GM12878 (cell line): Measurements from ENCODE around the gene TNFAIP8L1.

Experiments
- EP300 ChIP-seq, 2 experiments: fragments of 150-350 bp in 1 of 2; IDR thresholded peaks; 2 replicates each; pipeline ENCODE4 v1.6.1; 2011 to 2012; ENCODE audit warnings: low read depth in 2 of 2, low read length in 2 of 2, borderline replicate concordance in 1 of 2, improper control_type of control experiment in 1 of 2, inconsistent platforms in 1 of 2; ENCODE audit not compliant: control insufficient read depth in 1 of 2
- FOS ChIP-seq: IDR thresholded peaks from 3 replicates; pipeline ENCODE4 v1.6.1; 2011; ENCODE audit warnings: borderline replicate concordance; ENCODE audit not compliant: insufficient read length; ENCODE audit errors: extremely low read depth
- MYC ChIP-seq: IDR thresholded peaks from 2 replicates; pipeline ENCODE4 v1.6.1; 2011; ENCODE audit warnings: mild to moderate bottlenecking, low read length, moderate library complexity, inconsistent platforms; ENCODE audit not compliant: insufficient read depth, insufficient replicate concordance, insufficient read length, severe bottlenecking
- RAD21 ChIP-seq: IDR thresholded peaks from 2 replicates; pipeline ENCODE4 v1.6.1; 2011; ENCODE audit warnings: mild to moderate bottlenecking, low read depth, low read length, moderate library complexity; ENCODE audit not compliant: insufficient read depth

- no peak for TF ChIP-seq EP300 (IDR thresholded peaks at IDR 0.05; ENCODE audit: borderline replicate concordance in 1 of 2, control insufficient read depth in 1 of 2, low read depth in 2 of 2, low read length in 2 of 2)
- no peak for TF ChIP-seq RAD21
- TF ChIP-seq FOS, result no peak
- no peak for TF ChIP-seq MYC
Observed at GRCh38 chr19:4598712-4599111, 40.6 kb upstream of the TNFAIP8L1 start.
